Fibroblast of lung (primary cell): Measurements from ENCODE around the gene GPRC5C.

Experiments used
- CTCF ChIP-seq, 2 donors: IDR thresholded peaks in 1 of 2; conservative IDR thresholded peaks in 1 of 2; 1 replicate in 1 of 2; 2 replicates in 1 of 2; pipeline ENCODE4 v1.5.1; 2011 to 2012; ENCODE audit warnings: low read length in 2 of 2, control low read depth in 1 of 2, inconsistent platforms in 1 of 2, low read depth in 1 of 2, mild to moderate bottlenecking in 1 of 2
- EZH2 ChIP-seq: IDR thresholded peaks from 2 replicates; pipeline ENCODE4 v1.5.1; 2012; ENCODE audit warnings: low read length, control low read depth, mild to moderate bottlenecking; ENCODE audit errors: missing control alignments

- no peak for TF ChIP-seq CTCF (conservative IDR thresholded peaks at IDR 0.05 in 1 of 2, IDR thresholded peaks at IDR 0.05 in 1 of 2; ENCODE audit: low read depth in 1 of 2, low read length in 2 of 2)
- no peak for TF ChIP-seq EZH2
Observed at GRCh38 chr17:74480290-74480689, 48.4 kb downstream of the GPRC5C start.
